GM10266 (cell line): Measurements from ENCODE around the gene PTCH2.

Experiments
- DNase-seq: peaks from one replicate; pipeline ENCODE4 v3.0.0; 2012; ENCODE audit errors: extremely low spot score
- TF ChIP-seq, protein P1 (sequence below): IDR thresholded peaks from 2 replicates; pipeline ENCODE4 v1.5.1; 2012; ENCODE audit warnings: mild to moderate bottlenecking, low read depth; ENCODE audit not compliant: control insufficient read depth, insufficient read depth; ENCODE audit errors: missing control alignments

The PTCH2 gene

GRCh38 chr1:44780583-44781121 is 62.4 kb downstream of the PTCH2 start:
- TF ChIP-seq, protein P1, sequence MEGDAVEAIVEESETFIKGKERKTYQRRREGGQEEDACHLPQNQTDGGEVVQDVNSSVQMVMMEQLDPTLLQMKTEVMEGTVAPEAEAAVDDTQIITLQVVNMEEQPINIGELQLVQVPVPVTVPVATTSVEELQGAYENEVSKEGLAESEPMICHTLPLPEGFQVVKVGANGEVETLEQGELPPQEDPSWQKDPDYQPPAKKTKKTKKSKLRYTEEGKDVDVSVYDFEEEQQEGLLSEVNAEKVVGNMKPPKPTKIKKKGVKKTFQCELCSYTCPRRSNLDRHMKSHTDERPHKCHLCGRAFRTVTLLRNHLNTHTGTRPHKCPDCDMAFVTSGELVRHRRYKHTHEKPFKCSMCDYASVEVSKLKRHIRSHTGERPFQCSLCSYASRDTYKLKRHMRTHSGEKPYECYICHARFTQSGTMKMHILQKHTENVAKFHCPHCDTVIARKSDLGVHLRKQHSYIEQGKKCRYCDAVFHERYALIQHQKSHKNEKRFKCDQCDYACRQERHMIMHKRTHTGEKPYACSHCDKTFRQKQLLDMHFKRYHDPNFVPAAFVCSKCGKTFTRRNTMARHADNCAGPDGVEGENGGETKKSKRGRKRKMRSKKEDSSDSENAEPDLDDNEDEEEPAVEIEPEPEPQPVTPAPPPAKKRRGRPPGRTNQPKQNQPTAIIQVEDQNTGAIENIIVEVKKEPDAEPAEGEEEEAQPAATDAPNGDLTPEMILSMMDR = no peak
- no peak for DNase-seq

GRCh38 chr1:44778705-44779576 is 64.1 kb downstream of the PTCH2 start:
- no peak for DNase-seq
- TF ChIP-seq, protein P1 = no peak

- DNase-seq = no peak
- TF ChIP-seq, protein P1 = no peak
Observed at GRCh38 chr1:44777969-44778635, 65.0 kb downstream of the PTCH2 start.

- no peak for DNase-seq
- TF ChIP-seq, protein P1 = no peak
Observed at GRCh38 chr1:44777547-44777946, 65.5 kb downstream of the PTCH2 start.

GRCh38 chr1:44776730-44777068 is 66.4 kb downstream of the PTCH2 start:
- DNase-seq = no peak
- TF ChIP-seq, protein P1 = no peak

- TF ChIP-seq, protein P1 = no peak
- DNase-seq = no peak
Observed at GRCh38 chr1:44775930-44776729, 66.9 kb downstream of the PTCH2 start.
